HEK293T (cell line): ENCODE measurements around the gene PIK3AP1.

ENCODE experiments used
- BHLHE40 ChIP-seq: fragments of 450-650 bp; IDR thresholded peaks from 2 replicates; pipeline ENCODE4 v1.6.1; 2016; ENCODE audit warnings: mild to moderate bottlenecking, moderate library complexity, borderline replicate concordance
- ELF4 ChIP-seq: fragments of 450-650 bp; IDR thresholded peaks from 2 replicates; pipeline ENCODE4 v1.6.1; 2017; ENCODE audit warnings: antibody characterized with exemption
- FOXM1 ChIP-seq: fragments of 450-650 bp; IDR thresholded peaks from 2 replicates; pipeline ENCODE4 v1.6.1; 2017; ENCODE audit warnings: mild to moderate bottlenecking, borderline replicate concordance
- L3MBTL2 ChIP-seq: fragments of 450-650 bp; conservative IDR thresholded peaks from 2 replicates; pipeline ENCODE4 v1.6.1; 2016; ENCODE audit warnings: mild to moderate bottlenecking
- NFRKB ChIP-seq: fragments of 450-650 bp; IDR thresholded peaks from 2 replicates; pipeline ENCODE4 v1.6.1; 2016; ENCODE audit warnings: mild to moderate bottlenecking, moderate library complexity
- PKNOX1 ChIP-seq: fragments of 450-650 bp; IDR thresholded peaks from 2 replicates; pipeline ENCODE4 v1.6.1; 2016
- SP1 ChIP-seq: fragments of 450-650 bp; IDR thresholded peaks from 2 replicates; pipeline ENCODE4 v1.6.1; 2017
- TARDBP ChIP-seq: fragments of 450-650 bp; IDR thresholded peaks from 2 replicates; pipeline ENCODE4 v1.6.1; 2016

GRCh38 chr10:96565774-96566173 is 154.5 kb downstream of the PIK3AP1 start:
- no peak for TF ChIP-seq SP1
- TF ChIP-seq ELF4 = no peak
- TF ChIP-seq NFRKB = no peak
- no peak for TF ChIP-seq BHLHE40
- no peak for TF ChIP-seq TARDBP
- TF ChIP-seq L3MBTL2 = no peak
- no peak; the same call in 1 of the 2 replicates for TF ChIP-seq PKNOX1
- TF ChIP-seq FOXM1 = no peak
